H54 (cell line): Measurements from ENCODE around the gene ZFYVE28.
"Not testable (repeated sequence)": the region's sequence is repeated elsewhere in the genome, so short reads cannot be mapped to it uniquely, and the experiment has no call there.

Experiments
- DNase-seq: peaks from one replicate; pipeline ENCODE4 v3.0.0; 2011; ENCODE audit warnings: low spot score, mixed read lengths; ENCODE audit not compliant: insufficient read length
- FAIRE-seq: peaks from 3 replicates; lab custom pipeline; 2011; peaks lifted over from hg19 to GRCh38; lab: Jason Lieb, UNC
- POLR2A ChIP-seq: IDR thresholded peaks from 2 replicates; pipeline ENCODE4 v1.6.1; 2011; ENCODE audit warnings: low read depth, mild to moderate bottlenecking, low read length

Gene ZFYVE28

DNA sequence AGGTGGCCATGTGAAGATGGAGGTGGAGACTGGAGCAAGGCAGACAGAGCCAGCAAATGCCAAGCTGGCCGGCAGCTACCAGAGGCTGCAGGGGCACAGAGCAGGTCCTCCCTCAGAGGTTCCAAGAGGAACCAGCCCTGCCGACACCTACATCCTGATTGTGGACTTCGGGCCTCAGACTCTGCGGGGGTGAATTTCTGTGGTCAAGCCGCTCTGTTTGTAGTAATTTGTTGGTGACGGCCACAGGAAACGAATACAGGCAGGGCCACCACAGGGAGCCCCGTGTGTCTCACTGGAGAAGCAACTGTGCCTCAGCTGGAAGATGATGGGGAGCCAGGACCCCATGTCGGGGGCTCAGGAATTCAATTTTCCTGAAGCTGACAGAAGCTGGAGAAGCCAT is 28.3 kb downstream of the ZFYVE28 start:
- no peak for DNase-seq
- no peak for FAIRE-seq
- no peak for TF ChIP-seq POLR2A

DNA sequence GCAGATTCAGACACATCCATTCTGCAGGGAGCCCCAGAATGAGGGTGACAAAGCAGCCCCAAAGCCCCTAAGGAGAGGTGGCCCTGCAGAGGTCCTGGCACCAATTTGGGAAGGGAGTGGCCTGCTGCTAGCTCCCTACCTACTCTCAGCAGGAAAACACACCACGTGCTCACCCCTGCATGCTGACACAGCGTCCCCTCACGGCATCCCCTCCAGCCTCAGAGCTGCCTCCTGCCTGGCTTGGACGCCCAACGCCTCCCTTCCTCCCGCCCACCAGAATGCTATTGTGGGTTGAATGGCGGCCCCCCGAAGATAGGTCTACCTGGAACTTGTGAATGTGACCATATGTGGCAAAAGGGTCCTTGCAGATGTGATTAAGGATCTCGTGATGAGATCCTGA is 28.8 kb downstream of the ZFYVE28 start:
- FAIRE-seq (no peak), DNase-seq (no peak)
- no peak for TF ChIP-seq POLR2A

- TF ChIP-seq POLR2A: no peak
- FAIRE-seq (no peak), DNase-seq (no peak)
These were observed 29.8 kb downstream of the ZFYVE28 start for GRCh38 chr4:2388429-2389182.

GRCh38 chr4:2387829-2388228 is 30.6 kb downstream of the ZFYVE28 start:
- FAIRE-seq (no peak), DNase-seq (no peak)
- no peak for TF ChIP-seq POLR2A

DNA sequence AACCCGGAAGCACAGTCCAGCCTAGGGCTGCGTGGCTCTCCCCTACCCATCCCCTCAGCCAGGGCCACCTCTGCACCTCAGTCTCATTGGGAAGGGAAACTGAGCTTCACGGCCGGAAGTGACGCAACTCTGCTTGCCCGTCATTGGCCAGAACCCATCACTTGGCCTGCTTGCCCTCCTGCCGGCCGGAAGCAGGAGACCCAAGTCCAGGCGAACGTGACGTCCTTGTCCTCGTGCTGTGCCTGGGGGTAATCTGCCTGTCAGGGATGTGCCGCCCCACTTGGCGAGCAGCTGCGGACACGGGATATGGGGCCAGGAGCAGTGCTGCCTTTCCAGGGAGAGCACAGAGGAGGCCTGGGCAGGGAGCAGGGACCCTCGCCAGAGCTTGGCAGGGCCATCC is 31.2 kb downstream of the ZFYVE28 start:
- TF ChIP-seq POLR2A: no peak
- no peak for DNase-seq
- FAIRE-seq: no peak

DNA sequence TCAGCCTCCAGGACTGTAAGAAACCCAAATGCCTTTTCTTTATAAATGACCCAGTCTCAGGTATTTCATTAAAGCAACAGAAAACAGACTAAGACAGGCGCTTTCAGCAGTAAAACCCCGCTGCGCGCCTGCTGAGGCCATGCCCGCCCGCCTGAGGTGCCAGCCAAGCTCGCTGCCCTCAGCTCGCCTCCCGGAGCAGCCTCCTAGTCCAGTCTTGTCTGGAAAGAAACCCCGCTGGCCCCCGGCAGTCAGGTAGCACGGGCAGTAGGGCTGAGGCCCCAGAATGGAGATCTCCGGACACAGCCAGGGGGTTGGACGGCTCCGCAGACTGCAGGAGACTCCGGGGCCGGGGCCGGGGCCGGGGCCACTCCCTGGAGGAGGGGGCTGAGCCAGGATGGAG is 31.7 kb downstream of the ZFYVE28 start:
- no peak for DNase-seq
- TF ChIP-seq POLR2A: no peak
- no peak for FAIRE-seq

DNA sequence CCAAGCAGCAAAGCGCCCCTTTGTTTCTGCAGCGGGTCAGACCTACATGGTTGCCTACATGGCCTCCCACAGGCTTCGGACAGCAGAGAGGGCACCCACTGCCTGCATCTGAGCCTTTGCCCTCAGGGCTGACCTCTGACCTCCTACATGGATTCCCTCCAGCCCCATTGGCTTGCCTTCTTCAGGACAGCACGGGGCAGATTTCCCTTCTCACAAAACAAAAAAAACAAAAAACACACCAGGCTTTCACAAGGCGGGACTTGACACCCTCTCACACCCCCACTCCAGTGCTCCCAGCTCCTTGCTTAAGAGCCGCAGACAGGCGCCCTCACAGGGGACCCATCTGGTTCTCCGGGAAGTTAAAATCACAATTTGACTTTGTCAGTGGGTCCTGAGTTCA is 32.9 kb downstream of the ZFYVE28 start:
- TF ChIP-seq POLR2A: no peak
- FAIRE-seq: no peak
- DNase-seq: no peak

DNA sequence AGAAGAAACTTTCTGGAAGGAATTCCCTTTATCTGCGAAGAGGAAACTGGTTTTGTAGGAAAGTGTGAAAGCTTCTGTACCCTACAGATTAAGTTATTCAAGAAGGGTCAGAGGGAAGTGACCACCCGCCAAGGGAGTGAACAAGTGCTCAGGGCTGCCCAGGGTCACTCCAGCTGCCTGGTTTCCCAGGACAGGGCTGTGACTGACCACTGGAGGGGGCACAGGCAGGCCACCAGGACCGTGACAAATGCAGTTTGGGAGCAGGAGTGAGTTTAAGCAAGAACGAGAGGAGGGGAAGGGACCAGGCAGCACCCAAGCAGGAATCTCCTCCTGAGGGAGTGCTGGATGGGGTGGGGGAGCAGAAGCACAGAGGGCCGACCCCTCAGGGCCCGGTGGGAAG is 34.2 kb downstream of the ZFYVE28 start:
- no peak for FAIRE-seq

GRCh38 chr4:2383760-2384159 is 34.7 kb downstream of the ZFYVE28 start:
- FAIRE-seq (no peak), DNase-seq (no peak)
- no peak for TF ChIP-seq POLR2A

More for the DNA sequence above, 34.2 kb downstream of the ZFYVE28 start:
- no peak for DNase-seq
- TF ChIP-seq POLR2A: no peak

GRCh38 chr4:2383220-2383631 is 35.2 kb downstream of the ZFYVE28 start:
- DNase-seq, FAIRE-seq: not testable (repeated sequence)

GRCh38 chr4:2382769-2383202 is 35.7 kb downstream of the ZFYVE28 start:
- DNase-seq, FAIRE-seq: not testable (repeated sequence)

- not testable (repeated sequence) for DNase-seq, FAIRE-seq
These were observed 37.9 kb downstream of the ZFYVE28 start for GRCh38 chr4:2380589-2380988.

DNA sequence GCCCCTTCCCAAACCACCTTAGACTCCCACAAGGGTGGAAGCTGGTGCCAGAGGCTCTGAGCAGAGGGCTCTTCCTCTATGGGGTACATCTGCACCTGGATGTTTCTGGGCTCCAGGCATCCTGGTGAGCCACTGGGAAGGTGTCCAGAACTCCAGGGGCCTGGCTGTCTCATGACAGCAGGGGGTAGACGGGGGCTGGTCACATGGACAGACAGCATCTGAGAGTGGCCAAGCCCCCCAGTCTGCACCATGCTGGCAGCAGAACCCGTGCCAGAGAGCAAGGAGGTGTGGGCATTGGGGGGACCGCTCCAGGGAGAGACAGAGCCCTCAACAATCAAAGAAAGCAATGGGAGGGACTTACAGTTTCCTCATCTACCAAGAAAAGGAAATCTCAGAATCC is 39.5 kb downstream of the ZFYVE28 start:
- no peak for FAIRE-seq
- no peak for TF ChIP-seq POLR2A

GRCh38 chr4:2378401-2378800 is 40.0 kb downstream of the ZFYVE28 start:
- FAIRE-seq (no peak), DNase-seq (no peak)
- TF ChIP-seq POLR2A: no peak

More for the DNA sequence above, 39.5 kb downstream of the ZFYVE28 start:
- no peak for DNase-seq

DNA sequence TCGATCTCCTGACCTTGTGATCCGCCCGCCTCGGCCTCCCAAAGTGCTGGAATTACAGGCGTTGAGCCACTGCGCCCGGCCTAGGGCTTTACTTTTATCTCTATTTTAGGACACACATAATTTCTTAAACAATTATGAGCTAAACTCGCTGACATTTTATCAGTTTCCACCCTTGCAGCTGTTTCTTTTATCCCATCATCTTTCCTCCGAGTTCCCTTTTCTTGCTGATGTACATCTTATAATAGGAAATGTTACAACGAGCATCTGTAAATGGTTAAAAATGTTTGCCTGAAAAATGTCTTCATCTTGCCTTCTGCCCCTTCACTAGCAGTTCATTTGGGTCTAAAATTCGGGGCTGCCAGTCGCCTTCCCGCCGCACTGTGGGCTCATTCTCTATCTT is 41.2 kb downstream of the ZFYVE28 start:
- TF ChIP-seq POLR2A: no peak
- FAIRE-seq (no peak), DNase-seq (no peak)

DNA sequence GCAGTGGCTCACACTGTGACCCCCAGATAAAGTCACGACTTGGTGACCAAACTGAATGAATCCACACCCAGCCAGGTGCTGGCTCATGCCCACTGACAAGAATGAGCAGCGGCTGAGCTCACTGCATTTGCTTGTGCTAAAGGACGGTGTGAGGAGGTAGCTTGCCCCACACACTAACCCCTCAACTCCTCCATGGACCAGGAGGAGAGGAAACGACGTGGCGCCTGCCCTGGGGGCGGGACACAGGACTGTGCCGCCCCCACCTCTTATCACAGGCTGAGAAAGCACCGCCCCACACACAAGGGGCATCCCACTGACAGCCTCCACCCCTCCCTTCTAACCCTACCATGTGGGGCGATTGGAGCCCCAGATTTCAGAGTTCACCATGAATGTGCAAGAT is 43.0 kb downstream of the ZFYVE28 start:
- TF ChIP-seq POLR2A: no peak
- DNase-seq (no peak), FAIRE-seq (no peak)
